HG03280 (cell line): ENCODE results near the gene KRT79.

ENCODE experiments used
- ATAC-seq: cut with Tn5 transposase; IDR thresholded peaks from one replicate; pipeline ENCODE4 v1.9.1; 2021; ENCODE audit warnings: mild to moderate bottlenecking, moderate library complexity; ENCODE audit not compliant: unreplicated experiment

Gene KRT79

DNA sequence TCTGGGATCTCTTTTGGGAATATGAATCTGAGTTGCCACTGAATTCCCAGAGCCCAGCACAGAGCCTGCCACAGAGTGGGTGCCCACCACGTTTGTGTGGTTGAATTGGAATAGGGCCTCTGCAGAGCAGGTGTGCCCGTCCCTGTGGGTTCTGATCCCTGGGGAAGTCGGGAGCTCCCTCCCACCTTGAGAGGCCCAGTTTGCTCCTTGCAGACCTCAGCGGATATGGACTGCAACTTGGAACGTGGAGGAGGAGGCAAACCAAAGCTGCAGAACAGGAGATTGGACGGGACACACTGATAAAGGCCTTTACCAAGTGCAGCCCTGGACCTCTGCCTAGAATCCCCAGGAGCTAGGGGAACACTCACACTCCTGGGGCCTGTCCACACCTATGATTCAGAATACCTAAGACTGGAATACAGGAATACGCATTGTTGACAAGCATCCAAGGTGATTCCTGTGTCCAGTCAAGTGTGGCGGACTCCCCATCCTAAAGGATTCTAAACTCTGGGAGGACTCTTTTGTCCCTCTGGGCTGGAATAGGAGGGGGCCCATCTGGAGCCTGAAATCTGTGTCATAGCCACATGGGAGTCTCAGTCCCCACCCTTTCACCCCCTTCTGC, 59.4 kb downstream of the KRT79 start:
- ATAC-seq = no peak

GRCh38 chr12:52772772-52773171, 61.3 kb downstream of the KRT79 start:
- no peak for ATAC-seq

- no peak for ATAC-seq
Observed at GRCh38 chr12:52772188-52772587, 61.9 kb downstream of the KRT79 start.

- no peak for ATAC-seq
Observed at GRCh38 chr12:52771505-52771904, 62.6 kb downstream of the KRT79 start.
